ENCODE results near the gene PKP2.

- TF ChIP-seq POLR2AphosphoS5 (IDR thresholded peaks at IDR 0.05) (no peak), CTCF (IDR thresholded peaks at IDR 0.05) (no peak), EP300 (IDR thresholded peaks at IDR 0.05) (no peak)
Measured at GRCh38 chr12:32820376-32820931, 76.1 kb downstream of the PKP2 start.
